ENCODE results near the gene ZFHX3.

The ZFHX3 gene

GRCh38 chr16:73063854-73064211, 15.9 kb upstream of the ZFHX3 start:
- Mint-ChIP-seq H3K9me3 (no peaks in the 10 kb centered on the region), H3K4me3 (no peak overlapping the region), H3K27me3 (peaks cover 94% of the 10 kb centered on the region), H3K27ac (no peak overlapping the region), H3K4me1 (peaks cover 30% of the 10 kb centered on the region), H3K36me3 (peaks cover 2% of the 10 kb centered on the region)
- DNase-seq: no peak
- CTCF ChIA-PET: interaction anchor here (1.7 kb wide), 1 partner anchor 231 kb away, joined by 6 read pairs; no protein-coding TSS in a partner anchor

GRCh38 chr16:73062743-73063733, 15.1 kb upstream of the ZFHX3 start:
- Mint-ChIP-seq H3K4me3 (no peak overlapping the region), H3K4me1 (peaks cover 30% of the 10 kb centered on the region), H3K27ac (no peak overlapping the region), H3K27me3 (peaks cover 90% of the 10 kb centered on the region), H3K36me3 (peaks cover 2% of the 10 kb centered on the region), H3K9me3 (no peaks in the 10 kb centered on the region)
- CTCF ChIA-PET: interaction anchor here (0.6 to 1.7 kb wide), 2 partner anchors 171 to 230 kb away, joined by 3 to 6 read pairs; no protein-coding TSS in a partner anchor
- no peak for DNase-seq

- Mint-ChIP-seq H3K9me3 (no peaks in the 10 kb centered on the region), H3K27me3 (peaks cover 81% of the 10 kb centered on the region), H3K4me1 (peaks cover 33% of the 10 kb centered on the region), H3K4me3 (no peak overlapping the region), H3K36me3 (peaks cover 5% of the 10 kb centered on the region), H3K27ac (no peak overlapping the region)
- CTCF ChIA-PET: interaction anchor here (0.6 to 1.3 kb wide), 2 partner anchors 229 to 572 kb away, joined by 3 to 4 read pairs; no protein-coding TSS in a partner anchor
- DNase-seq: no peak
Measured at GRCh38 chr16:73062001-73062616, 14.2 kb upstream of the ZFHX3 start.

- Mint-ChIP-seq H3K27ac (no peak overlapping the region), H3K9me3 (no peaks in the 10 kb centered on the region), H3K4me3 (no peak overlapping the region), H3K36me3 (peaks cover 6% of the 10 kb centered on the region), H3K27me3 (peaks cover 70% of the 10 kb centered on the region), H3K4me1 (peaks cover 42% of the 10 kb centered on the region)
- DNase-seq: no peak
- CTCF ChIA-PET: interaction anchor here (0.6 to 1.3 kb wide), 3 partner anchors 228 to 872 kb away, joined by 3 to 4 read pairs (median 4); no protein-coding TSS in a partner anchor
Measured at GRCh38 chr16:73060892-73061490, 13.1 kb upstream of the ZFHX3 start.

- no peak overlapping the region for H3K27ac Mint-ChIP-seq
- peaks cover 49% of the 10 kb centered on the region for H3K4me1 Mint-ChIP-seq
- peak overlapping the region; percentile 77 for H3K4me3 Mint-ChIP-seq
- no peak for DNase-seq
- peaks cover 60% of the 10 kb centered on the region for H3K27me3 Mint-ChIP-seq
- CTCF ChIA-PET: no interaction called here
- peaks cover 6% of the 10 kb centered on the region for H3K36me3 Mint-ChIP-seq
- H3K9me3 Mint-ChIP-seq: no peaks in the 10 kb centered on the region
Measured at GRCh38 chr16:73059779-73060615, 12.1 kb upstream of the ZFHX3 start.

GRCh38 chr16:73058616-73059409, 10.9 kb upstream of the ZFHX3 start:
- CTCF ChIA-PET: interaction anchor here (0.8 kb wide), 1 partner anchor 226 kb away, joined by 3 read pairs; no protein-coding TSS in a partner anchor
- H3K4me3 Mint-ChIP-seq: peak overlapping the region; percentile 77
- peak overlapping the region; percentile 78 for H3K27ac Mint-ChIP-seq
- peaks cover 48% of the 10 kb centered on the region for H3K27me3 Mint-ChIP-seq
- peak; percentile 37 for DNase-seq
- no peaks in the 10 kb centered on the region for H3K9me3 Mint-ChIP-seq
- H3K36me3 Mint-ChIP-seq: peaks cover 6% of the 10 kb centered on the region
- H3K4me1 Mint-ChIP-seq: peaks cover 44% of the 10 kb centered on the region

GRCh38 chr16:73058221-73058615, 10.3 kb upstream of the ZFHX3 start:
- Mint-ChIP-seq H3K27me3 (peaks cover 42% of the 10 kb centered on the region), H3K4me1 (peaks cover 44% of the 10 kb centered on the region), H3K27ac (no peak overlapping the region), H3K9me3 (no peaks in the 10 kb centered on the region), H3K4me3 (peak overlapping the region; percentile 77), H3K36me3 (peaks cover 6% of the 10 kb centered on the region)
- DNase-seq: peak; percentile 59
- CTCF ChIA-PET: interaction anchor here (0.8 kb wide), 1 partner anchor 226 kb away, joined by 3 read pairs; no protein-coding TSS in a partner anchor

GRCh38 chr16:73057291-73058210, 9.6 kb upstream of the ZFHX3 start:
- DNase-seq: no peak
- Mint-ChIP-seq H3K4me1 (peaks cover 43% of the 10 kb centered on the region), H3K36me3 (peaks cover 6% of the 10 kb centered on the region), H3K27ac (peak overlapping the region; percentile 20), H3K27me3 (peaks cover 35% of the 10 kb centered on the region), H3K4me3 (peak overlapping the region; percentile 89), H3K9me3 (no peaks in the 10 kb centered on the region)
- CTCF ChIA-PET: interaction anchor here (0.6 to 2.1 kb wide), 2 partner anchors 81 to 225 kb away, joined by 3 to 6 read pairs; no protein-coding TSS in a partner anchor

- DNase-seq: no peak
- Mint-ChIP-seq H3K27ac (no peak overlapping the region), H3K9me3 (no peaks in the 10 kb centered on the region), H3K36me3 (peaks cover 4% of the 10 kb centered on the region), H3K4me1 (peaks cover 39% of the 10 kb centered on the region), H3K27me3 (peaks cover 29% of the 10 kb centered on the region), H3K4me3 (peak overlapping the region; percentile 89)
- CTCF ChIA-PET: interaction anchor here (2.1 kb wide), 1 partner anchor 224 kb away, joined by 6 read pairs; no protein-coding TSS in a partner anchor
Measured at GRCh38 chr16:73056921-73057290, 9.0 kb upstream of the ZFHX3 start.

GRCh38 chr16:73056448-73056847, 8.5 kb upstream of the ZFHX3 start:
- CTCF ChIA-PET: interaction anchor here (2.1 kb wide), 1 partner anchor 224 kb away, joined by 6 read pairs; no protein-coding TSS in a partner anchor
- H3K27me3 Mint-ChIP-seq: peaks cover 29% of the 10 kb centered on the region
- no peak for DNase-seq
- no peaks in the 10 kb centered on the region for H3K9me3 Mint-ChIP-seq
- peak overlapping the region; percentile 43 for H3K4me3 Mint-ChIP-seq
- H3K4me1 Mint-ChIP-seq: peaks cover 39% of the 10 kb centered on the region
- H3K36me3 Mint-ChIP-seq: peaks cover 4% of the 10 kb centered on the region
- no peak overlapping the region for H3K27ac Mint-ChIP-seq

- H3K4me1 Mint-ChIP-seq: peaks cover 39% of the 10 kb centered on the region
- no peak for DNase-seq
- peaks cover 4% of the 10 kb centered on the region for H3K36me3 Mint-ChIP-seq
- no peaks in the 10 kb centered on the region for H3K9me3 Mint-ChIP-seq
- no peak overlapping the region for H3K27ac Mint-ChIP-seq
- H3K4me3 Mint-ChIP-seq: no peak overlapping the region
- CTCF ChIA-PET: interaction anchor here (0.7 to 2.1 kb wide), 2 partner anchors 222 to 1555 kb away, joined by 3 to 6 read pairs; no protein-coding TSS in a partner anchor
- H3K27me3 Mint-ChIP-seq: peaks cover 15% of the 10 kb centered on the region
Measured at GRCh38 chr16:73054813-73055482, 7.0 kb upstream of the ZFHX3 start.
